ENCODE data around the gene RDH16. TPM values are rescaled to one million over a fixed set of nuclear protein-coding genes. Genes with fewer than 3 reads are reported as not detected.
A peak's percentile ranks its signal among the peaks of the same experiment; 100 is the strongest.
"Not testable (repeated sequence)": the region's sequence is repeated elsewhere in the genome, so short reads cannot be mapped to it uniquely, and the experiment has no call there.

RDH16 gene
- total RNA-seq, 4 donors from 2014 or later, result 0.65 to 2.4 (median 1.8) TPM

GRCh38 chr12:56980268-56980667 is 22.9 kb upstream of the RDH16 start:
- TF ChIP-seq CTCF (IDR thresholded peaks at IDR 0.05) (no peak), EP300 (IDR thresholded peaks at IDR 0.05) (no peak), POLR2AphosphoS5 (IDR thresholded peaks at IDR 0.05) (no peak), POLR2A (IDR thresholded peaks at IDR 0.05) (no peak)
- no peak for DNase-seq (ENCODE audit: low spot score in 2 of 2)
- no peaks in the 10 kb centered on the region for H3K27me3 ChIP-seq
- no peak overlapping the region for H3K27ac ChIP-seq
- no peaks in the 10 kb centered on the region for H3K4me1 ChIP-seq
- no peaks in the 10 kb centered on the region for H3K9me3 ChIP-seq
- H3K4me3 ChIP-seq, result no peak overlapping the region
- WGBS, result 65% methylated on average over 6 of the region's 6 CpGs
- H3K36me3 ChIP-seq, result no peaks in the 10 kb centered on the region

DNA sequence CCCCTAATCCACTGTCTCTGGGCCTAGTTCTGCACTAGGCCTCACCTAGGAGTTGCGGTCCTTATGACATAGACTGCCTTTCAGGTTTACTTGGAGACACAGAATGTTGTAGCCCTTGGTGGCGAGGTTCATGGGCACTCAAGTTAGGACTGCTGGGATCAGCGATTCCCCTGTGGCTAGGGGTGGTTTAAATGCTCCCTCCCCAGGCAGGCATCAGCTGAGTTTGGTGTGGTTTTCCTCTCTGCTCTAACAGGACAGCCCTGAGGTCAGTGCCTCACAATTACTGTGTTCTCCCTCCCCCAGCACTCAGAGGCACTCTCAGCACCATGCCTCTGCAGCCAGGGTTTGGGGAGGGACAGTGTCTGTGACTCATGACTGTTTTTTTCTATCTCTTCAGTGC is 22.2 kb upstream of the RDH16 start:
- no peaks in the 10 kb centered on the region for H3K36me3 ChIP-seq
- H3K27ac ChIP-seq, result no peak overlapping the region
- DNase-seq (ENCODE audit: low spot score in 2 of 2), result no peak
- H3K9me3 ChIP-seq, result no peaks in the 10 kb centered on the region
- no peaks in the 10 kb centered on the region for H3K27me3 ChIP-seq
- H3K4me1 ChIP-seq, result no peaks in the 10 kb centered on the region
- no peak overlapping the region for H3K4me3 ChIP-seq
- TF ChIP-seq POLR2AphosphoS5 (IDR thresholded peaks at IDR 0.05), result no peak
- TF ChIP-seq POLR2A (IDR thresholded peaks at IDR 0.05), result no peak
- no peak for TF ChIP-seq EP300 (IDR thresholded peaks at IDR 0.05)
- WGBS, result 100% methylated on average over 2 of the region's 3 CpGs

GRCh38 chr12:56978397-56979138 is 21.2 kb upstream of the RDH16 start:
- H3K27ac ChIP-seq, result no peak overlapping the region
- no peaks in the 10 kb centered on the region for H3K36me3 ChIP-seq
- H3K4me3 ChIP-seq, result no peak overlapping the region
- H3K27me3 ChIP-seq, result no peaks in the 10 kb centered on the region
- H3K4me1 ChIP-seq, result no peaks in the 10 kb centered on the region
- H3K9me3 ChIP-seq, result no peaks in the 10 kb centered on the region
- TF ChIP-seq EP300 (IDR thresholded peaks at IDR 0.05) (no peak), POLR2A (IDR thresholded peaks at IDR 0.05) (no peak), POLR2AphosphoS5 (IDR thresholded peaks at IDR 0.05) (no peak), CTCF (IDR thresholded peaks at IDR 0.05) (no peak)
- 73% methylated on average over 3 of the region's 3 CpGs for WGBS
- DNase-seq (ENCODE audit: low spot score in 2 of 2), result no peak

GRCh38 chr12:56977361-56977760 is 20.0 kb upstream of the RDH16 start:
- not testable (repeated sequence) for H3K4me3 ChIP-seq, H3K9me3 ChIP-seq
- 80% methylated on average over 4 of the region's 4 CpGs for WGBS

GRCh38 chr12:56974224-56974623 is 16.8 kb upstream of the RDH16 start:
- H3K9me3 ChIP-seq; H3K36me3 ChIP-seq; H3K4me3 ChIP-seq; H3K27me3 ChIP-seq; H3K4me1 ChIP-seq; DNase-seq (ENCODE audit: low spot score in 2 of 2); H3K27ac ChIP-seq: not testable (repeated sequence)
- 88% methylated on average over 3 of the region's 3 CpGs for WGBS

More at GRCh38 chr12:56977361-56977760, 20.0 kb upstream of the RDH16 start:
- not testable (repeated sequence) for H3K27ac ChIP-seq; H3K36me3 ChIP-seq; H3K4me1 ChIP-seq; H3K27me3 ChIP-seq; DNase-seq (ENCODE audit: low spot score in 2 of 2)

DNA sequence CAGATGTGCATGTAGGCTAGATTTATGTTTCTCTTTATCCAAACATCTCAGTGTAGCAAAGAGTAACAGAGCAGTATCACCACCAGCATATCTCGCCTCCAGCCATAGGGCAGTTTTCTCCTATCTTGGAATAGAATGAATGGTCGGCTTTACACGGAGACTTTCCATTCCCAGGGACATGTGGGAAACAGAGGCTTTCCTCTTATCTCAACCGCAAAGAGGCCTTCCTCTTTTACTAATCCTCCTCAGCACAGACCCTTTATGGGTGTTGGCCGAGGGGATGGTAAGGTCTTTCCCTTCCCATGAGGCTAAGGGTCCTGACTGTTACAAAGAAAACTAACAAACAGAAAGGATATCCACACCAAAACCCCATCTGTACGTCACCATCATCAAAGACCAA is 11.5 kb upstream of the RDH16 start:
- not testable (repeated sequence) for H3K4me3 ChIP-seq; H3K36me3 ChIP-seq; H3K4me1 ChIP-seq; H3K27ac ChIP-seq; H3K9me3 ChIP-seq; DNase-seq (ENCODE audit: low spot score in 2 of 2); H3K27me3 ChIP-seq
- WGBS, result 65% methylated on average over 6 of the region's 6 CpGs

DNA sequence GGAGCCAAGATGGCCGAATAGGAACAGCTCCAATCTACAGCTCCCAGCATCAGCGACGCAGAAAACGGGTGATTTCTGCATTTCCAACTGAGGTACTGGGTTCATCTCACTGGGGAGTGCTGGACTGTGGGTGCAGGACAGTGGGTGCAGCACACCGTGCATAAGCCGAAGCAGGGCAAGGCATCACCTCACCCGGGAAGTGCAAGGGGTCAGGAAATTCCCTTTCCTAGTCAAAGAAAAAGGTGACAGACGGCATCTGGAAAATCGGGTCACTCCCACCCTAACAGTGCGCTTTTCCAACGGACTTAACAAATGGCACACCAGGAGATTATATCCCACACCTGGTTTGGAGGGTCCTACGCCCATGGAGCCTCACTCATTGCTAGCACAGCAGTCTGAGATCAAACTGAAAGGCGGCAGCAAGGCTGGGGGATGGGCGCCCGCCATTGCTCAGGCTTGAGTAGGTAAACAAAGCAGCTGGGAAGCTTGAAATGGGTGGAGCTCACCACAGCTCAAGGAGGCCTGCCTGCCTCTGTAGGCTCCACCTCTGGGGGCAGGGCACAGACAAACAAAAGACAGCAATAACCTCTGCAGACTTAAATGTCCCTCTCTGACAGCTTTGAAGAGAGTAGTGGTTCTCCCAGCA is 8.7 kb upstream of the RDH16 start:
- peak in 1 of 2 donors; percentile 56 for DNase-seq (ENCODE audit: low spot score in 2 of 2)
- H3K27ac ChIP-seq, H3K27me3 ChIP-seq, H3K36me3 ChIP-seq, H3K4me3 ChIP-seq, H3K9me3 ChIP-seq, H3K4me1 ChIP-seq: not testable (repeated sequence)
- WGBS, result 98% methylated on average over 13 of the region's 15 CpGs

- H3K27ac ChIP-seq; H3K4me1 ChIP-seq; H3K4me3 ChIP-seq; H3K9me3 ChIP-seq; H3K36me3 ChIP-seq; H3K27me3 ChIP-seq; DNase-seq (ENCODE audit: low spot score in 2 of 2): not testable (repeated sequence)
- 98% methylated on average over 4 of the region's 4 CpGs for WGBS
Measured at GRCh38 chr12:56965124-56965523, 7.7 kb upstream of the RDH16 start.

DNA sequence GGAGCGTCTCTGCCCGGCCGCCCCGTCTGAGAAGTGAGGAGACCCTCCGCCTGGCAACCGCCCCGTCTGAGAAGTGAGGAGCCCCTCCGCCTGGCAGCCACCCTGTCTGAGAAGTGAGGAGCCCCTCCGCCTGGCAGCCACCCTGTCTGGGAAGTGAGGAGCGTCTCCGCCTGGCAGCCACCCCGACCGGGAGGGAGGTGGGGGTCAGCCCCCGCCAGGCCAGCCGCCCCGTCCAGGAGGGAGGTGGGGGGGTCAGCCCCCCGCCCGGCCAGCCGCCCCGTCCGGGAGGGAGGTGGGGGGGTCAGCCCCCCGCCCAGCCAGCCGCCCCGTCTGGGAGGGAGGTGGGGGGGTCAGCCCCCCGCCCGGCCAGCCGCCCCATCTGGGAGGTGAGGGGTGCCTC is 6.1 kb upstream of the RDH16 start:
- no CpG with 5 or more reads among the region's 27 CpGs for WGBS
- not testable (repeated sequence) for DNase-seq (ENCODE audit: low spot score in 2 of 2); H3K27ac ChIP-seq

DNA sequence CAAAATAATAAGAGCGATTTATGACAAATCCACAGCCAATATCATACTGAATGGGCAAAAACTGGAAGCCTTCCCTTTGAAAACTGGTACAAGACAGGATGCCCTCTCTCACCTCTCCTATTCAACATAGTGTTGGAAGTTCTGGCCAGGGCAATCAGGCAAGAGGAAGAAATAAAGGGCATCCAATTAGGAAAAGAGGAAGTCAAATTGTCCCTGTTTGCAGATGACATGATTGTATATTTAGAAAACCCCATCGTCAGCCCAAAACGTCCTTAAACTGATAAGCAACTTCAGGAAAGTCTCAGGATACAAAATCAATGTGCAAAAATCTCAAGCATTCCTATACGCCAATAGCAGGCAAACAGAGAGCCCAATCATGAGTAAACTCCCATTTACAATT is 4.8 kb upstream of the RDH16 start:
- H3K27me3 ChIP-seq; H3K4me3 ChIP-seq; H3K9me3 ChIP-seq; H3K4me1 ChIP-seq; H3K36me3 ChIP-seq; DNase-seq (ENCODE audit: low spot score in 2 of 2); H3K27ac ChIP-seq: not testable (repeated sequence)
- WGBS, result 76% methylated on average over 4 of the region's 4 CpGs

More for the DNA sequence above, 6.1 kb upstream of the RDH16 start:
- H3K36me3 ChIP-seq, H3K4me3 ChIP-seq, H3K4me1 ChIP-seq, H3K9me3 ChIP-seq, H3K27me3 ChIP-seq: not testable (repeated sequence)

Measured in suprapubic skin (tissue), 4 donors.